ENCODE results near the gene USP27X. TPM values are rescaled to one million over a fixed set of nuclear protein-coding genes. Genes with fewer than 3 reads are reported as not detected.

Gene USP27X
- total RNA-seq, 2 donors from 2014 or later: 2.0 to 3.5 TPM

DNA sequence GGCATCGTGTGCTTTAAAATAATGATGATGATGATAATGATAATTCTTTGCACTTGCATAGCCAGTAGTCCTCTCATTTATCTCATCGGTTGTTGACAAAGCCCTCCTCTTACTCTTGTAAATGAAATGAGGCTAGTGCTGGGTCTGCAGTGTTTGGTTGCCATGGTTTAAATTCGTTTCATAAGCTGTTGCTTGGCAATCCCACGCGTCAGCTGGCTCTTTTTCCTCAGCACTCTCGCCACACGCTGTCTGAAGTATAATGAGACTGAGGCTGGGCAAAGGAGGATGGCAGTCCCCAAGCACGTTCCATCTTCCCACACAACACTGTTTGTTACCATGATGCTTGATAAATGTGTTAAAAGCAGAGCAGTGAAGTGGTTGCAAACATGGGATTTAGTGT is 34.7 kb upstream of the USP27X start:
- DNase-seq (ENCODE audit: low spot score): no peak
- Histone ChIP-seq H3K27me3 (replicated peaks; ENCODE audit: insufficient read depth) (no peaks in the 10 kb centered on the region), H3K27ac (no peak overlapping the region), H3K4me1 (replicated peaks) (no peaks in the 10 kb centered on the region), H3K4me3 (no peak overlapping the region), H3K9me3 (no peaks in the 10 kb centered on the region), H3K36me3 (no peaks in the 10 kb centered on the region)
- intact Hi-C loops (cut with DNase I): loop anchor here (10.0 kb wide), 1 partner anchor 560 kb away; no protein-coding TSS in a partner anchor
- TF ChIP-seq, protein P1, sequence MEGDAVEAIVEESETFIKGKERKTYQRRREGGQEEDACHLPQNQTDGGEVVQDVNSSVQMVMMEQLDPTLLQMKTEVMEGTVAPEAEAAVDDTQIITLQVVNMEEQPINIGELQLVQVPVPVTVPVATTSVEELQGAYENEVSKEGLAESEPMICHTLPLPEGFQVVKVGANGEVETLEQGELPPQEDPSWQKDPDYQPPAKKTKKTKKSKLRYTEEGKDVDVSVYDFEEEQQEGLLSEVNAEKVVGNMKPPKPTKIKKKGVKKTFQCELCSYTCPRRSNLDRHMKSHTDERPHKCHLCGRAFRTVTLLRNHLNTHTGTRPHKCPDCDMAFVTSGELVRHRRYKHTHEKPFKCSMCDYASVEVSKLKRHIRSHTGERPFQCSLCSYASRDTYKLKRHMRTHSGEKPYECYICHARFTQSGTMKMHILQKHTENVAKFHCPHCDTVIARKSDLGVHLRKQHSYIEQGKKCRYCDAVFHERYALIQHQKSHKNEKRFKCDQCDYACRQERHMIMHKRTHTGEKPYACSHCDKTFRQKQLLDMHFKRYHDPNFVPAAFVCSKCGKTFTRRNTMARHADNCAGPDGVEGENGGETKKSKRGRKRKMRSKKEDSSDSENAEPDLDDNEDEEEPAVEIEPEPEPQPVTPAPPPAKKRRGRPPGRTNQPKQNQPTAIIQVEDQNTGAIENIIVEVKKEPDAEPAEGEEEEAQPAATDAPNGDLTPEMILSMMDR (IDR thresholded peaks at IDR 0.05): no peak
- TF ChIP-seq POLR2AphosphoS5 (IDR thresholded peaks at IDR 0.05): no peak
- no peak for TF ChIP-seq POLR2A (IDR thresholded peaks at IDR 0.05)
- WGBS: 15% methylated on average over 8 of the region's 8 CpGs

DNA sequence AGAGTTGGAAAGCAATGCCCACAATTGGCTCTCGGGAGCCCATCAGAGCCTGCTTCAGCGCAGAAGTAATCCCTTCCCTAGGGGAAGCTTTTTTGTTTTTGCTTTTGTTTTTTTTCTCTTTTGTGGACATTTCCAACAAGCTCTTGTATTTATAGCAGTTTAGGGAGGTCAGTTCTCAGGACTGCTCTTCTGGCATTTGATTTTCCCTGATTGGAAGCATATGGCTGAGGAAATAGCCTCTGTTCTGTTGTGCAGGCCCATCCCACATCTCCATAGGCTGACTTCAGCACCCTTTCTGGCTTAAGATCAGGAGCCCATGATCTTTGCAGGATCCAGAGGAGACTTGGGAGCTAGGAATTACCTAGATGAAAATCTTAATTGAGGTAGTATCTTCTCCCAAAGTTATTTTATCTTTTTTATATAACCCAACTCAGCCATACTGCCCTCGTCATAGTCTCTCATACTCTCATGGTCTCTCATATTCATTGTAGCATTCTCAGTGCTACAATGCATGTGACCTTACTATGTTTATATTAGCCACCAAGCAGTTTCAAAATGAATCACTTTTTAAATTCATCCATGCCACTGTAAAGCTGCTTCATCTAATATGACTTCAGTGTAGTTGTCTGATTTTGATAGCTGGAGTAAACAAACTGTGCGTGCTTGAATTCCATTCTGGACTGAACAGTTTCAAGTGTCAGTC is 33.4 kb upstream of the USP27X start:
- WGBS: 82% methylated on average over 4 of the region's 4 CpGs
- H3K4me3 ChIP-seq: no peak overlapping the region
- no peaks in the 10 kb centered on the region for H3K4me1 ChIP-seq (replicated peaks)
- H3K36me3 ChIP-seq: no peaks in the 10 kb centered on the region
- H3K27me3 ChIP-seq (replicated peaks; ENCODE audit: insufficient read depth): no peaks in the 10 kb centered on the region
- no peak for TF ChIP-seq POLR2AphosphoS5 (IDR thresholded peaks at IDR 0.05)
- no peak for TF ChIP-seq POLR2A (IDR thresholded peaks at IDR 0.05)
- TF ChIP-seq, protein P1 (IDR thresholded peaks at IDR 0.05): no peak
- H3K27ac ChIP-seq: no peak overlapping the region
- no peak for DNase-seq (ENCODE audit: low spot score)
- intact Hi-C loops (cut with DNase I): loop anchor here (10.0 kb wide), 1 partner anchor 561 kb away; no protein-coding TSS in a partner anchor
- no peaks in the 10 kb centered on the region for H3K9me3 ChIP-seq

DNA sequence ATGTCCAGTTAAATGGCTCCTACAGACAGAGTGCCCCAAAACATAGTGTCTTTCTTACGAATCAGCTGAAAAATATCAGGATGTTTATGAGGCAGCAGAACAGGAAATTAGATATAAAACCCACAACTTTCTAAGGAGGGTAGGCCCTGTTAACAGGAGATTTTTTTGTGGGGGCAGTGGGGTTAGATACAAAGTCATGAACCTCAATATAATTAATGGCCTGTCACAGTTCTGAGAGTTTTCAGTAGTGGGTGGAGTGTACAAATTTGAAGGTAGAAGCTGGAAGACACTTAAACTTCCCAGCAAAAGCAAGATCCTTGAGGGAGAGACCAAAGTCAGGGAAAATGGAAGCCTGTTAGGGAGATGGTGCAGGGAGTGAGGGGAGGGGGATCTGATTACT is 32.8 kb upstream of the USP27X start:
- intact Hi-C loops (cut with DNase I): loop anchor here (10.0 kb wide), 1 partner anchor 562 kb away; no protein-coding TSS in a partner anchor
- H3K4me1 ChIP-seq (replicated peaks): no peaks in the 10 kb centered on the region
- 100% methylated on average over 1 of the region's 1 CpG for WGBS
- no peaks in the 10 kb centered on the region for H3K36me3 ChIP-seq
- H3K27me3 ChIP-seq (replicated peaks; ENCODE audit: insufficient read depth): no peaks in the 10 kb centered on the region
- no peak overlapping the region for H3K4me3 ChIP-seq
- no peak overlapping the region for H3K27ac ChIP-seq
- TF ChIP-seq, protein P1 (IDR thresholded peaks at IDR 0.05): no peak
- TF ChIP-seq POLR2AphosphoS5 (IDR thresholded peaks at IDR 0.05): no peak
- no peak for DNase-seq (ENCODE audit: low spot score)
- H3K9me3 ChIP-seq: no peaks in the 10 kb centered on the region

DNA sequence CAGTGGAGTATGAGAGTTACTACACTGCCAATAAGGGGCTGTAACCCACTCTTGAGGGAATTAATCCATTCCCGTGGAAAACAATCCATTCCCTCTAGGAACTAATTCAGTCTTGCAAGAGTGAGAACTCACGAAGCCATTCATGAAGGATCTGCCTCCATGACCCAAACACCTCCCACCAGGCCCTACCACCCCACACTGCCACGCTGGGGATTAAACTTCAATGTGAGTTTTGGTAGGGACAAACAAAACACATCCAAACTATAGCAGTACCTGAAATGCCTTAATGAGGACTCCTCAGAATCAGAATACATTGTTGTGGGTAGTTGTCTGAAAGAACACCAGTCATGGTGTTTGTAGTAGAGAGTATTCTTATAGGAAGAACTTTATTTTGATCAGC is 31.0 kb upstream of the USP27X start:
- Histone ChIP-seq H3K4me3 (no peak overlapping the region), H3K36me3 (no peaks in the 10 kb centered on the region), H3K4me1 (replicated peaks) (no peaks in the 10 kb centered on the region), H3K9me3 (no peaks in the 10 kb centered on the region), H3K27ac (no peak overlapping the region), H3K27me3 (replicated peaks; ENCODE audit: insufficient read depth) (no peaks in the 10 kb centered on the region)
- intact Hi-C loops (cut with DNase I): loop anchor here (10.0 kb wide), 1 partner anchor 563 kb away; no protein-coding TSS in a partner anchor
- DNase-seq (ENCODE audit: low spot score): no peak
- TF ChIP-seq POLR2AphosphoS5 (IDR thresholded peaks at IDR 0.05) (no peak), POLR2A (IDR thresholded peaks at IDR 0.05) (no peak)
- TF ChIP-seq, protein P1 (IDR thresholded peaks at IDR 0.05): no peak
- WGBS: 90% methylated on average over 2 of the region's 3 CpGs

DNA sequence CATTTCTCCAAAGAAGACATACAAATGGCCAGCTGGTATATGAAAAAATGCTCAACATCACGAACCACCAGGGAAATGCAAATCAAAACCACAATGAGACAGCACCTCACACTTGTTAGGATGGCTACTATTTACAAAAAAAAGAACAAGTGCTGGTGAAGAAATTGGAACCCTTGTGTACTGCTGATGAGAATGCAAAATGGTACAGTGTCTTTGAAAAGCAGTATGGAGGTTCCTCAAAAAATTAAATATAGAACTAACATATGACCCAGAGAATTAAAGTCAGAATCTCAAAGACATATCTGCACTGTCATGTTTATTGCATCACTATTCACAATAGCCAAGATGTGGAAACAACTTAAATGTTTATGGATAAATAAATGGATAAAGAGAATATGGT is 29.3 kb upstream of the USP27X start:
- H3K36me3 ChIP-seq: no peaks in the 10 kb centered on the region
- no peak for TF ChIP-seq POLR2A (IDR thresholded peaks at IDR 0.05)
- no peaks in the 10 kb centered on the region for H3K27me3 ChIP-seq (replicated peaks; ENCODE audit: insufficient read depth)
- H3K9me3 ChIP-seq: no peaks in the 10 kb centered on the region
- intact Hi-C loops (cut with DNase I): no loop called here
- H3K4me3 ChIP-seq: no peak overlapping the region
- H3K27ac ChIP-seq: no peak overlapping the region
- no peaks in the 10 kb centered on the region for H3K4me1 ChIP-seq (replicated peaks)
- DNase-seq (ENCODE audit: low spot score): no peak
- WGBS: 42% methylated on average over 1 of the region's 1 CpG
